ENCODE measurements around the gene KY.

Gene KY

DNA sequence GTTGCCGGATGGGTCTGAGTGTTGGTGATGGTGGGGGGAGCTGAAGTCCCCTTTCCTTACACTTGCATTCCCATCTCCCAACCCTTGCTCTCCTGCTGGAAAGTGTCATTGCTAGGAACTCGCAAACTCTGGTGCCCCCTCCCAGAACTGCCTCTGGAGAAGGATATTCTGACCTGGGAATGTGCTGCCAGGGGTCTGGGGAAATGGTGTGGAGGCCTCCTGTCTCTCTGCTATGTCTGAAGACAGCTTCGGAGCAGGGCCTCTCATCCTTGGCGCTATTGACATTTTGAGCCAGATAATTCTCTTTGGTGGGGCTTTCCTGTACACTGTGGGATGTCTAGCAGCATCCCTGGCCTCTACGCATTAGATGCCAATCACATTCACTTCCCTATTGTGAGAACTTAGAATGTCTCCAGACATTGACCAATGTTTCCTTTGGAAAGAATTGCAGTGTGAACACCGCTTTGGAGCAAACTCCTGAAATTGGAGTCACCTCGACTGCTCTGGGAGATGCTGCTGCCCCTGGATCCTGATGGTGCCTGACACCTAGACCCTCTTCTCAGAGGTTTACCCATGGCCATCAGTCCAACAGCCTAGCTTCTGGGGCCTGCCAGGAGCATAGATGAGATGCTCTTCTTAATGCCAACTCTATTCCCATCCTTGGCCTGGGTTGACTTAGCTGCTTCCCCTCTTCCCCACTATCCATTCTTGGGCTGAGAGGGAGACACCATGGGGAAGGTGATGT, 2.2 kb upstream of the KY start:
- TF ChIP-seq FOXP2 (optimal IDR thresholded peaks at IDR 0.05; ENCODE audit: borderline replicate concordance, extremely low read depth, extremely low read length, insufficient read depth) (no peak), POLR2AphosphoS5 (IDR thresholded peaks at IDR 0.05; ENCODE audit: low read depth, low read length) (no peak), TAF1 (IDR thresholded peaks at IDR 0.05; ENCODE audit: borderline replicate concordance, insufficient read depth, low read length) (no peak), SIN3A (IDR thresholded peaks at IDR 0.05; ENCODE audit: borderline replicate concordance, insufficient read depth, low read length) (no peak)
- TF ChIP-seq, protein P1, sequence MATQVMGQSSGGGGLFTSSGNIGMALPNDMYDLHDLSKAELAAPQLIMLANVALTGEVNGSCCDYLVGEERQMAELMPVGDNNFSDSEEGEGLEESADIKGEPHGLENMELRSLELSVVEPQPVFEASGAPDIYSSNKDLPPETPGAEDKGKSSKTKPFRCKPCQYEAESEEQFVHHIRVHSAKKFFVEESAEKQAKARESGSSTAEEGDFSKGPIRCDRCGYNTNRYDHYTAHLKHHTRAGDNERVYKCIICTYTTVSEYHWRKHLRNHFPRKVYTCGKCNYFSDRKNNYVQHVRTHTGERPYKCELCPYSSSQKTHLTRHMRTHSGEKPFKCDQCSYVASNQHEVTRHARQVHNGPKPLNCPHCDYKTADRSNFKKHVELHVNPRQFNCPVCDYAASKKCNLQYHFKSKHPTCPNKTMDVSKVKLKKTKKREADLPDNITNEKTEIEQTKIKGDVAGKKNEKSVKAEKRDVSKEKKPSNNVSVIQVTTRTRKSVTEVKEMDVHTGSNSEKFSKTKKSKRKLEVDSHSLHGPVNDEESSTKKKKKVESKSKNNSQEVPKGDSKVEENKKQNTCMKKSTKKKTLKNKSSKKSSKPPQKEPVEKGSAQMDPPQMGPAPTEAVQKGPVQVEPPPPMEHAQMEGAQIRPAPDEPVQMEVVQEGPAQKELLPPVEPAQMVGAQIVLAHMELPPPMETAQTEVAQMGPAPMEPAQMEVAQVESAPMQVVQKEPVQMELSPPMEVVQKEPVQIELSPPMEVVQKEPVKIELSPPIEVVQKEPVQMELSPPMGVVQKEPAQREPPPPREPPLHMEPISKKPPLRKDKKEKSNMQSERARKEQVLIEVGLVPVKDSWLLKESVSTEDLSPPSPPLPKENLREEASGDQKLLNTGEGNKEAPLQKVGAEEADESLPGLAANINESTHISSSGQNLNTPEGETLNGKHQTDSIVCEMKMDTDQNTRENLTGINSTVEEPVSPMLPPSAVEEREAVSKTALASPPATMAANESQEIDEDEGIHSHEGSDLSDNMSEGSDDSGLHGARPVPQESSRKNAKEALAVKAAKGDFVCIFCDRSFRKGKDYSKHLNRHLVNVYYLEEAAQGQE (IDR thresholded peaks at IDR 0.05; ENCODE audit: insufficient read depth in 1 of 2, low read depth in 2 of 2, low read length in 2 of 2), result no peak

DNA sequence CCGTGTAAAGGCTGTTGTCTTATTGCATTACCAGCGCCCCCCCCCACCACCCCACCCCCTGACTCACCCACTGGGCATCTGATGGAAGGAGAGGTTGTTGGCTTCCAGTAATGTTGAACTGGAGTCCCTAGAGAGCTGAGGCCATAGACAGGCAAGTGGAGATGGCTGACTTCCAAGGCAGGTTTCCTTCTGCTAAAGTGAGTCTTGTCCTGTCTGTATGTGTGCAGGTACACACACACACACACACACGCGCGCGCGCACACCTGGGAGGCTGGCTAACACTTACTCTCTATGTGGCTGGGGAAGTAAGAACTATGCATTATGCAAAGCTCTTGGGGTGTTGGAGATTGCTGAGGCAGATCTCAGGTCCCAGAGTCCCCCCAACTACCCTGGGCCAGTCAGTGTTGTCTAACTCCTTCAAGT, 1.6 kb upstream of the KY start:
- TF ChIP-seq, protein P1 (IDR thresholded peaks at IDR 0.05; ENCODE audit: insufficient read depth in 1 of 2, low read depth in 2 of 2, low read length in 2 of 2), result no peak
- no peak for TF ChIP-seq TAF1 (IDR thresholded peaks at IDR 0.05; ENCODE audit: borderline replicate concordance, insufficient read depth, low read length)
- TF ChIP-seq POLR2AphosphoS5 (IDR thresholded peaks at IDR 0.05; ENCODE audit: low read depth, low read length), result no peak
- TF ChIP-seq FOXP2 (optimal IDR thresholded peaks at IDR 0.05; ENCODE audit: borderline replicate concordance, extremely low read depth, extremely low read length, insufficient read depth), result no peak
- no peak for TF ChIP-seq SIN3A (IDR thresholded peaks at IDR 0.05; ENCODE audit: borderline replicate concordance, insufficient read depth, low read length)

DNA sequence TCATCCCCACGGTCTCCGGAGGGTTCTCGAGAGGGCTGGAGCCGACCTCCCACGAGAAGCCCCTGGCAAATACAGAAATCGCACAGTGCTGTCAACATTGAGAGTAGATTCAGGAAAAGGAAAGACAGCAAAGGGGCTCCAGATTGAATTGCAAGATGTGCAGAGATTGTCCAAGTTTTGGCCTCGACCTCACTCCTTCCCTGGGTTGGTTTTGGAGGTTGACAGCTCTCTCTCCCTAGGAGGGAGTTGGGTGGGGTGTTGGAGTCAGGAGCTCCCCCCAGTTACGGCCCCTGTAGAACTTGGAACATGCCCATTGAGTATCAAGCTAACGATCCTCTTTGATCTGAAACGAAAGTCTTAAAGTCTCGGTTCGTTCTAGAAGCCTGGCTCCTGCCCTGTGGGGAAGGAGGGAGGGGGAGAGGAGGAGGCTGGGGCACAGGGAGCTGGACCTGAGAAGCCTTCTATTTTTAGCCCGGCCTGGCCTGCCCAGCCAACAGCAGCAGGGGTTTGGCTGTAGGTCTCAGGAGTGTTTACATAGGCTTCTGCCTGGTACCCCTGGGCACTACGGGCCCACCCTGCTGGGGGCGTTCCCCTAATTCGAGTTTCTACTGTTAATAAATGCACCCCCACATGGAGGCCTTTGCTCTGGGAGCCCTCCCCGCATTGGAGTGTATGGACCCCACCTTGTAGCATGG, 672 bp upstream of the KY start:
- TF ChIP-seq TAF1 (IDR thresholded peaks at IDR 0.05; ENCODE audit: borderline replicate concordance, insufficient read depth, low read length), result no peak
- TF ChIP-seq FOXP2 (optimal IDR thresholded peaks at IDR 0.05; ENCODE audit: borderline replicate concordance, extremely low read depth, extremely low read length, insufficient read depth), result no peak
- no peak for TF ChIP-seq SIN3A (IDR thresholded peaks at IDR 0.05; ENCODE audit: borderline replicate concordance, insufficient read depth, low read length)
- TF ChIP-seq POLR2AphosphoS5 (IDR thresholded peaks at IDR 0.05; ENCODE audit: low read depth, low read length), result no peak
- TF ChIP-seq, protein P1 (IDR thresholded peaks at IDR 0.05; ENCODE audit: insufficient read depth in 1 of 2, low read depth in 2 of 2, low read length in 2 of 2), result no peak

DNA sequence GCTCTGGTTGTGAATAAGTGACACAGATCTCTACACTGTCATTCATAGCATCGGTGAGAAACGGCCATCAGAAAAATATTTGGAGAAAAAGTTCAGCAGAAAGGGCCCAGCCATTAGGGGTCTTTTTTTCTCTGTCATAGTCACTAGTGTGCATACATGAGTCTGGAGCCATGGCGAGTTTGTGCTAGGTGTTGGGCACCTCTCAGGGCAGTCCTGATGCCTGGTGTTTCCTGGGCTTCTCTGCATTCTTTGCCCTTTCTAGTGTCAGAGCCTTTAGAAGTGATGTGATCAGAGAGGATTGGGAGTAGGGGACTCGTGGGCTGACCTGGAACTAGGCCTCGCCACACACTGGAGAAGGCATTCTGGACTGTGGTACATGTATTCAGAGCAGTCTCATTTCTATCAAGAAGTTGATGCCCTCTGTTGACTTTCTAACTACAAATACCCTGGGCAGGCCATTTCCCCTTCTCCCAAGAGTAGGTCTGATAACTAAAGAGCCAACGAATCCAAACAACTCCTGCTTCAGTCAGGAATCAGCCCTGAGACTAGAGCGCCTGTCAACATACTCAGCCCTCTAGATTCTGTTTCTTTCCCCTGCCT, 1.6 kb downstream of the KY start:
- TF ChIP-seq POLR2AphosphoS5 (IDR thresholded peaks at IDR 0.05; ENCODE audit: low read depth, low read length), result no peak
- no peak for TF ChIP-seq FOXP2 (optimal IDR thresholded peaks at IDR 0.05; ENCODE audit: borderline replicate concordance, extremely low read depth, extremely low read length, insufficient read depth)
- no peak for TF ChIP-seq TAF1 (IDR thresholded peaks at IDR 0.05; ENCODE audit: borderline replicate concordance, insufficient read depth, low read length)
- TF ChIP-seq SIN3A (IDR thresholded peaks at IDR 0.05; ENCODE audit: borderline replicate concordance, insufficient read depth, low read length), result no peak
- TF ChIP-seq, protein P1 (IDR thresholded peaks at IDR 0.05; ENCODE audit: insufficient read depth in 1 of 2, low read depth in 2 of 2, low read length in 2 of 2), result no peak
